HUDEP-2 (cell line): Measurements from ENCODE around the gene IQSEC1.

Experiments
- DNase-seq, 76 experiments: peaks; one replicate each; lab custom pipeline; 2025; ENCODE audit not compliant: unreplicated experiment in 76 of 76; lab: John Stamatoyannopoulos, UW

The IQSEC1 gene

GRCh38 chr3:13070391-13071070, 2.7 kb downstream of the IQSEC1 start:
- no peak for DNase-seq

- DNase-seq: no peak
These were observed 3.7 kb downstream of the IQSEC1 start for GRCh38 chr3:13069495-13069894.

- DNase-seq: no peak
These were observed 4.8 kb downstream of the IQSEC1 start for GRCh38 chr3:13068269-13069010.

GRCh38 chr3:13067778-13068177, 5.5 kb downstream of the IQSEC1 start:
- no peak for DNase-seq

- no peak for DNase-seq
These were observed 6.4 kb downstream of the IQSEC1 start for GRCh38 chr3:13066834-13067233.

GRCh38 chr3:13066236-13066635, 7.0 kb downstream of the IQSEC1 start:
- no peak for DNase-seq

- DNase-seq: no peak
These were observed 7.5 kb downstream of the IQSEC1 start for GRCh38 chr3:13065727-13066126.

- DNase-seq: no peak
These were observed 8.3 kb downstream of the IQSEC1 start for GRCh38 chr3:13064964-13065363.

- DNase-seq: no peak
These were observed 8.9 kb downstream of the IQSEC1 start for GRCh38 chr3:13064159-13064868.

- no peak for DNase-seq
These were observed 10.0 kb downstream of the IQSEC1 start for GRCh38 chr3:13063225-13063624.

GRCh38 chr3:13062647-13063046, 10.6 kb downstream of the IQSEC1 start:
- DNase-seq: peak in 11 of 76 experiments; percentile 5 to 44 (median 21)

GRCh38 chr3:13060341-13060910, 12.8 kb downstream of the IQSEC1 start:
- DNase-seq: no peak

GRCh38 chr3:13058346-13059120, 14.7 kb downstream of the IQSEC1 start:
- no peak for DNase-seq

GRCh38 chr3:13057282-13058040, 15.8 kb downstream of the IQSEC1 start:
- no peak for DNase-seq

GRCh38 chr3:13055634-13056033, 17.6 kb downstream of the IQSEC1 start:
- DNase-seq: no peak

- DNase-seq: no peak
These were observed 18.6 kb downstream of the IQSEC1 start for GRCh38 chr3:13054341-13055285.

- no peak for DNase-seq
These were observed 19.3 kb downstream of the IQSEC1 start for GRCh38 chr3:13053893-13054292.

GRCh38 chr3:13053420-13053819, 19.8 kb downstream of the IQSEC1 start:
- DNase-seq: no peak
